ENCODE results near the gene FBXO5. TPM values are rescaled to one million over a fixed set of nuclear protein-coding genes. Genes with fewer than 3 reads are reported as not detected.
"Not testable (repeated sequence)": the region's sequence is repeated elsewhere in the genome, so short reads cannot be mapped to it uniquely, and the experiment has no call there.

The FBXO5 gene
- total and polyA plus RNA-seq, 5 experiments from 2014 or later, result 4.3 to 7.8 (median 7.1) TPM

GRCh38 chr6:153012856-153013255 lies 30.0 kb upstream of the FBXO5 start:
- POLR2A ChIA-PET, result no interaction called here
- H3K36me3 Mint-ChIP-seq, result no peaks in the 10 kb centered on the region
- ATAC-seq, result no peak
- no peak overlapping the region for H3K4me3 Mint-ChIP-seq
- no peak for DNase-seq
- H3K4me1 Mint-ChIP-seq, result no peaks in the 10 kb centered on the region
- peaks cover 8 to 23% (median 14%) of the 10 kb centered on the region in 5 donors for H3K27me3 Mint-ChIP-seq
- H3K27ac Mint-ChIP-seq, result no peak overlapping the region
- no peaks in the 10 kb centered on the region for H3K9me3 Mint-ChIP-seq

GRCh38 chr6:153003366-153003690 lies 20.5 kb upstream of the FBXO5 start:
- Mint-ChIP-seq H3K4me3 (peak overlapping the region; percentile 96 to 99 (median 98)), H3K27ac (peak overlapping the region; percentile 88 to 98 (median 96)), H3K36me3 (peaks cover 0 to 10% (median 8%) of the 10 kb centered on the region in 3 donors), H3K27me3 (no peaks in the 10 kb centered on the region), H3K9me3 (no peaks in the 10 kb centered on the region), H3K4me1 (peaks cover 28 to 51% (median 46%) of the 10 kb centered on the region in 4 donors)
- POLR2A ChIA-PET, result no interaction called here
- peak; percentile 6 to 10 for ATAC-seq
- DNase-seq, result no peak

- POLR2A ChIA-PET, result interaction anchor here (1.3 kb wide), 1 partner anchor 20 kb away, joined by 4 read pairs; the partner anchor contains the start of gene FBXO5
- Mint-ChIP-seq H3K36me3 (peaks cover 0 to 13% (median 9%) of the 10 kb centered on the region in 3 donors), H3K9me3 (no peaks in the 10 kb centered on the region), H3K27me3 (no peaks in the 10 kb centered on the region), H3K4me3 (peak within 1 kb of the TSS; percentile 96 to 99 (median 98)), H3K4me1 (peaks cover 28 to 51% (median 46%) of the 10 kb centered on the region in 4 donors), H3K27ac (peak within 1 kb of the TSS; percentile 88 to 98 (median 96))
- peak; percentile 85 to 87 for ATAC-seq
- peak; percentile 65 to 90 (median 80) for DNase-seq
Observed at GRCh38 chr6:153002613-153003365, 19.9 kb upstream of the FBXO5 start, which contains the start of gene MTRF1L. MTRF1L (minus strand) TSS chr6:153002709; CDS start chr6:153002685, 24 bp downstream.

GRCh38 chr6:153001767-153002612 lies 19.1 kb upstream of the FBXO5 start:
- H3K4me3 Mint-ChIP-seq, result peak overlapping the region; percentile 96 to 99 (median 98)
- peaks cover 0 to 20% (median 13%) of the 10 kb centered on the region in 3 donors for H3K36me3 Mint-ChIP-seq
- ATAC-seq (no peak), DNase-seq (no peak)
- H3K27me3 Mint-ChIP-seq, result no peaks in the 10 kb centered on the region
- H3K4me1 Mint-ChIP-seq, result peaks cover 30 to 56% (median 52%) of the 10 kb centered on the region in 4 donors
- no peaks in the 10 kb centered on the region for H3K9me3 Mint-ChIP-seq
- peak overlapping the region; percentile 87 to 95 (median 94) for H3K27ac Mint-ChIP-seq
- POLR2A ChIA-PET, result interaction anchor here (1.3 kb wide), 1 partner anchor 19 kb away, joined by 4 read pairs; the partner anchor contains the start of gene FBXO5

GRCh38 chr6:153000790-153001189 lies 17.9 kb upstream of the FBXO5 start:
- POLR2A ChIA-PET, result interaction anchor here (0.8 to 1.1 kb wide), 2 partner anchors 15 to 17 kb away, joined by 3 to 7 read pairs; partner anchors contain the start of gene FBXO5
- not testable (repeated sequence) for ATAC-seq, DNase-seq, H3K9me3 Mint-ChIP-seq, H3K27me3 Mint-ChIP-seq
- Mint-ChIP-seq H3K4me1 (peaks cover 34 to 68% (median 63%) of the 10 kb centered on the region in 4 donors), H3K27ac (peak overlapping the region in 8 of 10 donors; percentile 22 to 94 (median 82)), H3K4me3 (peak overlapping the region; percentile 50 to 99 (median 98)), H3K36me3 (peaks cover 0 to 29% (median 13%) of the 10 kb centered on the region in 3 donors)

- ATAC-seq (no peak), DNase-seq (no peak)
- Mint-ChIP-seq H3K9me3 (no peaks in the 10 kb centered on the region), H3K4me3 (peak overlapping the region in 9 of 10 donors; percentile 47 to 98 (median 63)), H3K36me3 (peaks cover 0 to 35% (median 13%) of the 10 kb centered on the region in 3 donors), H3K27me3 (no peaks in the 10 kb centered on the region), H3K27ac (peak overlapping the region in 8 of 10 donors; percentile 6 to 94 (median 71)), H3K4me1 (peaks cover 36 to 73% (median 65%) of the 10 kb centered on the region in 4 donors)
- POLR2A ChIA-PET, result interaction anchor here (0.8 to 1.1 kb wide), 2 partner anchors 15 to 17 kb away, joined by 3 to 7 read pairs; partner anchors contain the start of gene FBXO5
Observed at GRCh38 chr6:153000243-153000642, 17.4 kb upstream of the FBXO5 start.

GRCh38 chr6:152999538-152999937 lies 16.7 kb upstream of the FBXO5 start:
- ATAC-seq, POLR2A ChIA-PET, H3K9me3 Mint-ChIP-seq, H3K27me3 Mint-ChIP-seq, DNase-seq: not testable (repeated sequence)
- Mint-ChIP-seq H3K27ac (peak overlapping the region in 8 of 10 donors; percentile 11 to 74 (median 54)), H3K4me3 (peak overlapping the region in 9 of 10 donors; percentile 11 to 57 (median 31)), H3K4me1 (peaks cover 36 to 77% (median 66%) of the 10 kb centered on the region in 4 donors), H3K36me3 (peaks cover 0 to 39% (median 13%) of the 10 kb centered on the region in 3 donors)

GRCh38 chr6:152993847-152994246 lies 11.0 kb upstream of the FBXO5 start:
- DNase-seq (no peak), ATAC-seq (no peak)
- no peaks in the 10 kb centered on the region for H3K9me3 Mint-ChIP-seq
- H3K4me3 Mint-ChIP-seq, result no peak overlapping the region
- POLR2A ChIA-PET, result no interaction called here
- H3K4me1 Mint-ChIP-seq, result peaks cover 8 to 34% (median 28%) of the 10 kb centered on the region in 4 donors
- peaks cover 0 to 73% (median 17%) of the 10 kb centered on the region in 3 donors for H3K36me3 Mint-ChIP-seq
- no peaks in the 10 kb centered on the region for H3K27me3 Mint-ChIP-seq
- peak overlapping the region in 5 of 10 donors; percentile 30 to 82 (median 62) for H3K27ac Mint-ChIP-seq

- Mint-ChIP-seq H3K27ac (peak overlapping the region in 6 of 10 donors; percentile 30 to 82 (median 60)), H3K36me3 (peaks cover 0 to 71% (median 17%) of the 10 kb centered on the region in 3 donors), H3K27me3 (no peaks in the 10 kb centered on the region), H3K9me3 (no peaks in the 10 kb centered on the region), H3K4me1 (peaks cover 8 to 32% (median 27%) of the 10 kb centered on the region in 4 donors), H3K4me3 (no peak overlapping the region)
- DNase-seq (no peak), ATAC-seq (no peak)
- POLR2A ChIA-PET, result no interaction called here
Observed at GRCh38 chr6:152993431-152993830, 10.6 kb upstream of the FBXO5 start.

GRCh38 chr6:152986978-152987377 lies 4.1 kb upstream of the FBXO5 start:
- Mint-ChIP-seq H3K9me3 (no peaks in the 10 kb centered on the region), H3K36me3 (peaks cover 0 to 28% (median 4%) of the 10 kb centered on the region in 3 donors), H3K27me3 (peaks cover 0 to 3% (median 0%) of the 10 kb centered on the region in 5 donors), H3K27ac (peak overlapping the region in 7 of 10 donors; percentile 5 to 73 (median 65)), H3K4me1 (peaks cover 14 to 34% (median 26%) of the 10 kb centered on the region in 4 donors), H3K4me3 (no peak overlapping the region)
- ATAC-seq (no peak), DNase-seq (no peak)
- POLR2A ChIA-PET, result no interaction called here

- H3K36me3 Mint-ChIP-seq, result peaks cover 0 to 15% (median 2%) of the 10 kb centered on the region in 3 donors
- H3K4me1 Mint-ChIP-seq, result peaks cover 17 to 50% (median 40%) of the 10 kb centered on the region in 4 donors
- not testable (repeated sequence) for H3K9me3 Mint-ChIP-seq, ATAC-seq, H3K27me3 Mint-ChIP-seq, DNase-seq
- POLR2A ChIA-PET, result interaction anchor here (0.7 to 1.1 kb wide), 3 partner anchors 11 to 684 kb away, joined by 3 read pairs; no protein-coding TSS in a partner anchor
- peak overlapping the region in 8 of 10 donors; percentile 1 to 99 (median 20) for H3K4me3 Mint-ChIP-seq
- peak overlapping the region in 7 of 10 donors; percentile 20 to 98 (median 57) for H3K27ac Mint-ChIP-seq
Observed at GRCh38 chr6:152985300-152985699, 2.5 kb upstream of the FBXO5 start.

- Mint-ChIP-seq H3K36me3 (peaks cover 0 to 11% (median 0%) of the 10 kb centered on the region in 3 donors), H3K4me1 (peaks cover 20 to 54% (median 43%) of the 10 kb centered on the region in 4 donors), H3K4me3 (peak overlapping the region; percentile 89 to 100 (median 98)), H3K9me3 (no peaks in the 10 kb centered on the region), H3K27ac (peak overlapping the region; percentile 63 to 100 (median 98)), H3K27me3 (peaks cover 0 to 3% (median 0%) of the 10 kb centered on the region in 5 donors)
- POLR2A ChIA-PET, result interaction anchor here (1.1 to 1.7 kb wide), 2 partner anchors 16 to 683 kb away, joined by 3 to 7 read pairs; no protein-coding TSS in a partner anchor
- ATAC-seq (no peak), DNase-seq (no peak)
Observed at GRCh38 chr6:152984513-152984872, 1.7 kb upstream of the FBXO5 start.

All from naive thymus-derived CD8-positive, alpha-beta T cell (primary cell).